GM23338 (cell line): ENCODE measurements around the gene FRK.

Experiments used
- CTCF ChIP-seq, 2 experiments: fragments of 200-600 bp in 1 of 2; sonication (generic) in 1 of 2; conservative IDR thresholded peaks; 2 replicates each; pipeline versions ENCODE4 v1.5.1 to v1.6.1; 2016 to 2017; ENCODE audit warnings: antibody characterized with exemption in 2 of 2, low read depth in 2 of 2, mild to moderate bottlenecking in 2 of 2, moderate library complexity in 1 of 2
- ETS1 ChIP-seq: IDR thresholded peaks from 2 replicates; pipeline ENCODE4 v1.6.1; 2016; ENCODE audit warnings: antibody characterized with exemption
- EZH2 ChIP-seq: fragments of 200-600 bp; sonication (generic); IDR thresholded peaks from one replicate; pipeline ENCODE4 v1.8.0; 2017; ENCODE audit warnings: antibody characterized with exemption, mild to moderate bottlenecking, low read depth; ENCODE audit not compliant: unreplicated experiment
- EZH2phosphoT487 ChIP-seq: fragments of 200-600 bp; sonication (generic); IDR thresholded peaks from one replicate; pipeline ENCODE4 v1.8.1; 2018; ENCODE audit warnings: antibody characterized with exemption; ENCODE audit not compliant: unreplicated experiment
- POLR2AphosphoS5 ChIP-seq: IDR thresholded peaks from 2 replicates; pipeline ENCODE4 v1.6.1; 2016; ENCODE audit warnings: antibody characterized with exemption, low read depth
- REST ChIP-seq: IDR thresholded peaks from one replicate; pipeline ENCODE4 v1.6.1; 2018; ENCODE audit warnings: antibody characterized with exemption; ENCODE audit not compliant: unreplicated experiment
- ZNF331 ChIP-seq: fragments of 250-450 bp; sonication (Bioruptor Pico); IDR thresholded peaks from 2 replicates; pipeline ENCODE4 v1.5.0; 2020; ENCODE audit warnings: low read depth, mild to moderate bottlenecking, moderate library complexity

DNA sequence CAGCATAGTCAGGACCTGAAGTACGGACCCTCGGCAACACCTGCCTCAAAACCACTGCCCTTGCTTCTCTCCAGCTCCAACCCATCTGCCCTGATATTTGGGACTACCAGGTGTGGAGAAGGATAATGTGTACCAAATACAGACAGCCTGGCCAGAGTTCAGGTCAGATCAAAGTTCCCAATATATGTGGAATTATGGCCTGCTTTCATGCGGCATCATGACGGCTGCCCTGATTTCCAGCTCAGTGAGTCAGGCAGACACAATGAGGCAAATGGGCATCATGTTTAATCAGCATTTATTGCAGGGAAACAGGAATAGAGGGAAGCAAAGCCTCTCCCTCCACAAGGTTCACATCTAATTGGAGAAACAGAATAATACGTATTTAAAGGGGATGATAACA, 57.9 kb downstream of the FRK start:
- TF ChIP-seq POLR2AphosphoS5 (no peak), CTCF (conservative IDR thresholded peaks at IDR 0.05; ENCODE audit: low read depth in 2 of 2) (no peak), EZH2phosphoT487 (no peak), EZH2 (no peak), ETS1 (no peak), ZNF331 (CRISPR knock-in tag) (no peak), REST (no peak)
